HG02884 (cell line): ENCODE data around the gene CLBA1.

ENCODE experiments used
- ATAC-seq: cut with Tn5 transposase; IDR thresholded peaks from one replicate; pipeline ENCODE4 v1.9.1; 2021; ENCODE audit warnings: mild to moderate bottlenecking, moderate library complexity; ENCODE audit not compliant: unreplicated experiment

Gene CLBA1

GRCh38 chr14:105043641-105044040 lies 58.1 kb downstream of the CLBA1 start:
- no peak for ATAC-seq
